Hematopoietic multipotent progenitor cell treated with erythropoietin and hydrocortisone succinate and interleukin-3 and kit ligand, for 6 days (in vitro differentiated cells): ENCODE measurements around the gene LETMD1.
"Not testable (repeated sequence)": the region's sequence is repeated elsewhere in the genome, so short reads cannot be mapped to it uniquely, and the experiment has no call there.

ENCODE experiments used
- DNase-seq: peaks from one replicate; pipeline ENCODE4 v3.0.0-alpha.2; 2015

The LETMD1 gene

GRCh38 chr12:51078346-51078745 is 30.2 kb downstream of the LETMD1 start:
- peak; percentile 29 for DNase-seq

DNA sequence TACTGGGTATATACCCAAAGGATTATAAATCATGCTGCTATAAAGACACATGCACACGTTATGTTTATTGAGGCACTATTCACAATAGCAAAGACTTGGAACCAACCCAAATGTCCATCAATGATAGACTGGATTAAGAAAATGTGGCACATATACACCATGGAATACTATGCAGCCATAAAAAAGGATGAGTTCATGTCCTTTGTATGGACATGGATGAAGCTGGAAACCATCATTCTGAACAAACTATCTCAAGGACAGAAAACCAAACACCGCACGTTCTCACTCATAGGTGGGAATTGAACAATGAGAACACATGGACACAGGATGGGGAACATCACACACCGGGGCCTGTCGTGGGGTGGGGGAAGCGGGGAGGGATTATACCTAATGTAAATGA is 30.7 kb downstream of the LETMD1 start:
- DNase-seq, result not testable (repeated sequence)

- no peak for DNase-seq
Measured at GRCh38 chr12:51080136-51080535, 32.0 kb downstream of the LETMD1 start.

- no peak for DNase-seq
Measured at GRCh38 chr12:51081421-51081820, 33.3 kb downstream of the LETMD1 start.

GRCh38 chr12:51082561-51083125 is 34.5 kb downstream of the LETMD1 start:
- DNase-seq, result peak; percentile 36

GRCh38 chr12:51083126-51083833 is 35.2 kb downstream of the LETMD1 start, which contains the start of gene CSRNP2:
Gene CSRNP2, minus strand, starts transcription at chr12:51083596. Its CDS starts 7,035 bp downstream, at chr12:51076561.
- peak; percentile 98 for DNase-seq

- DNase-seq, result no peak
Measured at GRCh38 chr12:51085757-51086156, 37.6 kb downstream of the LETMD1 start.

DNA sequence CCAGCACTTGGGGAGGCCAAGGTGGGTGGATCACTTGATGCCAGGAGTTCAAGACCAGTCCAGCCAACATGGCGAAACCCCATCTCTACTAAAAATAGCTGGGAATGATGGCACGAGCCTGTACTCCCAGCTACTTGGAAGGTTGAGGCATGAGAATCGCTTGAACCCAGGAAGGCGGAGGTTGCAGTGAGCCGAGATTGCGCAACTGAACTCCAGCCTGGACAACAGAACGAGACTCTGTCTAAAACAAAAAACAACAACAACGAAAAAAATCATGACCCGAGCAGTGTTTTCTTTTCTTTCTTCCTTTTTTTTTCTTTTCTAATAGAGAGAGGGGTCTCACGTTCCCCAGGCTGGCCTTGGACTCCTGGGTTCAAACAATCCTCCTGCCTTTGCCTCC is 38.8 kb downstream of the LETMD1 start:
- no peak for DNase-seq

GRCh38 chr12:51087818-51088217 is 39.7 kb downstream of the LETMD1 start:
- DNase-seq, result no peak

- DNase-seq, result no peak
Measured at GRCh38 chr12:51090705-51091229, 42.6 kb downstream of the LETMD1 start.

DNA sequence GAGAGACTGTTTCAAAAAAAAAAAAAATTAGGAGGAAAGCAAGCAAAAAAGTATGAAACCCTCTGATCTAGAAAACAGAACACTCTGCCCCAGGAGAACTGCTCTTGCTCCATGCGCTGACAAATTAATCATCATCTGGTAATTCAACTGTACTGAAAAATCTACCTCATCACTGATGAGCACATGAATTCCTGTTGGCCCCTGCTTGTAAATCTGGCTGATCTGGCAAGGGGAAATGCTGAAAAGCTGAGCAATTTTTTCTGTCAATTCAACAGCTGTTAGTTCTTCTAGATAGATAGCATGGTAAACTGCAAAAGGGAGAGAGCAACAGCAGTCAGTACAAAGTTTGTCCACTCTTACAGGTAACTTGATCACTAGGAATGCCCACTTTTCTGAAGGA is 50.5 kb downstream of the LETMD1 start:
- DNase-seq, result no peak

GRCh38 chr12:51103977-51104376 is 55.9 kb downstream of the LETMD1 start:
- DNase-seq, result no peak

DNA sequence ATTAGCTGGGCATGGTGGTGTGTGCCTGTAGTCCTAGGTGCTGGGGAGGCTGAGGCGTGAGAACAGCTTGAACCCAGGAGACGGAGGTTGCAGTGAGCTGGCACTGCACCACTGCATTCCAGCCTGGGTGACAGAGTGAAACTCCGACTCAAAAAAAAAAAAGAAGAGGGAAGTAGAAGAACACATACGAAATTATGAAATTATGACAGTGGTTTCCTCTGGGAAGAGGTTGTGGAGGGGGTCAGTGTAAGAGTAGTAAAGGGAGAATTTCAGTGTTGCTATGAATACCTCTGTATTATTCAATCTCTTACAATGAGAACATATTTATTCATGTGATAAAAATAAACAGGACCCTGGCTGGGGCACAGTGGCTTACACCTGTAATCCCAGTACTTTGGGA is 60.0 kb downstream of the LETMD1 start:
- DNase-seq, result no peak
